ENCODE results near the gene DAGLA.

GRCh38 chr11:61718046-61718531 lies 37.9 kb downstream of the DAGLA start:
- TF ChIP-seq POLR2A (IDR thresholded peaks at IDR 0.05) (no peak), CTCF (IDR thresholded peaks at IDR 0.05 in 8 of 11, conservative IDR thresholded peaks at IDR 0.05 in 3 of 11) (no peak)
